B cell (primary cell): ENCODE data around the gene SLC24A4.

ENCODE experiments used
- CTCF ChIP-seq: fragments of 200-600 bp; IDR thresholded peaks from one replicate; pipeline ENCODE4 v1.8.0; 2022; ENCODE audit warnings: antibody characterized with exemption, mild to moderate bottlenecking
- EZH2 ChIP-seq: IDR thresholded peaks from 2 replicates; pipeline ENCODE4 v1.6.1; 2012; ENCODE audit warnings: borderline replicate concordance, low read depth, mild to moderate bottlenecking, moderate library complexity, low read length; ENCODE audit not compliant: insufficient read depth, poor library complexity, severe bottlenecking

- TF ChIP-seq CTCF: no peak
- no peak for TF ChIP-seq EZH2
Measured at GRCh38 chr14:92360651-92361370, 37.8 kb downstream of the SLC24A4 start.
